Vagina (tissue), 2 donors: ENCODE data around the gene INTS6. TPM values are rescaled to one million over a fixed set of nuclear protein-coding genes. Genes with fewer than 3 reads are reported as not detected.

Experiments
- DNase-seq, 2 donors: peaks; one replicate each; pipeline ENCODE4 v3.0.0-alpha.2; 2017; ENCODE audit errors: extremely low spot score in 2 of 2
- H3K27ac ChIP-seq: fragments of 200-600 bp; sonication (generic); one replicate; pipeline ENCODE4 v1.5.1; 2019
- H3K27me3 ChIP-seq: fragments of 200-600 bp; sonication (generic); one replicate; pipeline ENCODE4 v1.5.1; 2019
- H3K36me3 ChIP-seq, 2 donors: fragments of 200-600 bp; sonication (generic); one replicate each; pipeline ENCODE4 v1.5.1; 2017 to 2019
- H3K4me1 ChIP-seq: fragments of 200-600 bp; sonication (generic); one replicate; pipeline ENCODE4 v1.5.1; 2019
- H3K4me3 ChIP-seq, 2 donors: fragments of 200-600 bp; sonication (generic); 1 replicate in 1 of 2; 2 replicates in 1 of 2; pipeline ENCODE4 v1.5.1; 2016 to 2019
- H3K9me3 ChIP-seq: fragments of 200-600 bp; sonication (generic); one replicate; pipeline ENCODE4 v1.5.1; 2019
- CTCF ChIP-seq, 3 experiments: fragments of 450-650 bp in 2 of 3; fragments of 200-600 bp in 1 of 3; sonication (generic) in 1 of 3; IDR thresholded peaks; one replicate each; pipeline ENCODE4 v1.5.1; 2017 to 2019; ENCODE audit warnings: antibody characterized with exemption in 3 of 3, mild to moderate bottlenecking in 2 of 3, moderate library complexity in 2 of 3
- POLR2A ChIP-seq, 2 donors: fragments of 450-650 bp; IDR thresholded peaks; one replicate each; pipeline ENCODE4 v1.6.1; 2017; ENCODE audit warnings: antibody characterized with exemption in 2 of 2, mild to moderate bottlenecking in 2 of 2, moderate library complexity in 2 of 2
- POLR2AphosphoS5 ChIP-seq, 2 donors: sonication (generic); formaldehyde crosslinking; IDR thresholded peaks; one replicate each; pipeline ENCODE4 v1.9.0; 2017; ENCODE audit warnings: antibody characterized with exemption in 2 of 2, mild to moderate bottlenecking in 2 of 2, low read depth in 1 of 2; ENCODE audit not compliant: insufficient read depth in 1 of 2
- intact Hi-C: fragments of 100-400 bp; cut with DNase I; formaldehyde crosslinking; loops from one replicate; pipeline ENCODE4 v1.15.1; 2023
- total RNA-seq: library from RNA; depleted of rRNA; stranded (reverse); fragments of >200 nt; gene quantifications from one replicate; pipeline ENCODE4 v1.2.3, GENCODE V29; 2016

INTS6 gene
- total RNA-seq, 1 donor from 2014 or later = 56.2 TPM

- TF ChIP-seq POLR2A (IDR thresholded peaks at IDR 0.05) (no peak), CTCF (IDR thresholded peaks at IDR 0.05) (no peak), POLR2AphosphoS5 (IDR thresholded peaks at IDR 0.05; ENCODE audit: insufficient read depth in 1 of 2, low read depth in 1 of 2) (no peak)
- intact Hi-C loops = no loop called here
- no peak overlapping the region for H3K27ac ChIP-seq
- H3K4me3 ChIP-seq = no peak overlapping the region
- H3K27me3 ChIP-seq = no peaks in the 10 kb centered on the region
- H3K36me3 ChIP-seq = no peaks in the 10 kb centered on the region
- no peaks in the 10 kb centered on the region for H3K9me3 ChIP-seq
- H3K4me1 ChIP-seq = no peaks in the 10 kb centered on the region
- DNase-seq = no peak
These were observed 105.7 kb downstream of the INTS6 start for GRCh38 chr13:51347099-51347498.

- Histone ChIP-seq H3K36me3 (no peaks in the 10 kb centered on the region), H3K4me3 (no peak overlapping the region)
- intact Hi-C loops = no loop called here
These were observed 106.4 kb downstream of the INTS6 start for GRCh38 chr13:51346397-51346796.

GRCh38 chr13:51343475-51343874, 109.4 kb downstream of the INTS6 start:
- Histone ChIP-seq H3K9me3 (no peaks in the 10 kb centered on the region), H3K27me3 (no peaks in the 10 kb centered on the region), H3K4me3 (no peak overlapping the region), H3K27ac (no peak overlapping the region), H3K4me1 (no peaks in the 10 kb centered on the region), H3K36me3 (no peaks in the 10 kb centered on the region)
- intact Hi-C loops = no loop called here
- TF ChIP-seq POLR2AphosphoS5 (IDR thresholded peaks at IDR 0.05; ENCODE audit: insufficient read depth in 1 of 2, low read depth in 1 of 2) = no peak
- no peak for TF ChIP-seq POLR2A (IDR thresholded peaks at IDR 0.05)
- TF ChIP-seq CTCF (IDR thresholded peaks at IDR 0.05) = no peak
- DNase-seq = no peak

More at GRCh38 chr13:51346397-51346796, 106.4 kb downstream of the INTS6 start:
- Histone ChIP-seq H3K27me3 (no peaks in the 10 kb centered on the region), H3K4me1 (no peaks in the 10 kb centered on the region), H3K9me3 (no peaks in the 10 kb centered on the region), H3K27ac (no peak overlapping the region)
- no peak for DNase-seq
- TF ChIP-seq CTCF (IDR thresholded peaks at IDR 0.05) (no peak), POLR2AphosphoS5 (IDR thresholded peaks at IDR 0.05; ENCODE audit: insufficient read depth in 1 of 2, low read depth in 1 of 2) (no peak), POLR2A (IDR thresholded peaks at IDR 0.05) (no peak)

GRCh38 chr13:51342706-51343105, 110.1 kb downstream of the INTS6 start:
- no peak overlapping the region for H3K4me3 ChIP-seq
- H3K4me1 ChIP-seq = no peaks in the 10 kb centered on the region
- no peaks in the 10 kb centered on the region for H3K9me3 ChIP-seq
- H3K36me3 ChIP-seq = no peaks in the 10 kb centered on the region
- no peaks in the 10 kb centered on the region for H3K27me3 ChIP-seq
- DNase-seq = no peak
- no peak for TF ChIP-seq CTCF (IDR thresholded peaks at IDR 0.05)
- no peak for TF ChIP-seq POLR2AphosphoS5 (IDR thresholded peaks at IDR 0.05; ENCODE audit: insufficient read depth in 1 of 2, low read depth in 1 of 2)
- TF ChIP-seq POLR2A (IDR thresholded peaks at IDR 0.05) = no peak
- no peak overlapping the region for H3K27ac ChIP-seq
- intact Hi-C loops = no loop called here

- H3K27me3 ChIP-seq = no peaks in the 10 kb centered on the region
- TF ChIP-seq POLR2AphosphoS5 (IDR thresholded peaks at IDR 0.05; ENCODE audit: insufficient read depth in 1 of 2, low read depth in 1 of 2) (no peak), POLR2A (IDR thresholded peaks at IDR 0.05) (no peak), CTCF (IDR thresholded peaks at IDR 0.05) (no peak)
- no peak overlapping the region for H3K4me3 ChIP-seq
- DNase-seq = no peak
- H3K36me3 ChIP-seq = no peaks in the 10 kb centered on the region
- H3K9me3 ChIP-seq = no peaks in the 10 kb centered on the region
- no peaks in the 10 kb centered on the region for H3K4me1 ChIP-seq
- intact Hi-C loops = no loop called here
- H3K27ac ChIP-seq = no peak overlapping the region
These were observed 111.0 kb downstream of the INTS6 start for GRCh38 chr13:51341791-51342190.
